HG02938 (cell line): Measurements from ENCODE around the gene CKMT2.

Source experiments
- ATAC-seq: cut with Tn5 transposase; IDR thresholded peaks from one replicate; pipeline ENCODE4 v1.9.1; 2021; ENCODE audit warnings: mild to moderate bottlenecking, moderate library complexity; ENCODE audit not compliant: unreplicated experiment

CKMT2 gene

GRCh38 chr5:81214848-81215247 lies 18.3 kb upstream of the CKMT2 start:
- no peak for ATAC-seq

GRCh38 chr5:81216152-81216551 lies 17.0 kb upstream of the CKMT2 start:
- ATAC-seq = no peak

GRCh38 chr5:81219389-81219788 lies 13.7 kb upstream of the CKMT2 start:
- ATAC-seq = no peak

- no peak for ATAC-seq
Measured at GRCh38 chr5:81222285-81222684, 10.8 kb upstream of the CKMT2 start.

- no peak for ATAC-seq
Measured at GRCh38 chr5:81225463-81225862, 7.7 kb upstream of the CKMT2 start.

GRCh38 chr5:81226286-81226685 lies 6.8 kb upstream of the CKMT2 start:
- ATAC-seq = no peak

GRCh38 chr5:81226949-81227348 lies 6.2 kb upstream of the CKMT2 start:
- ATAC-seq = no peak

GRCh38 chr5:81228084-81228483 lies 5.0 kb upstream of the CKMT2 start:
- ATAC-seq = no peak

- no peak for ATAC-seq
Measured at GRCh38 chr5:81230416-81230815, 2.7 kb upstream of the CKMT2 start.

GRCh38 chr5:81232464-81233079 lies 550 bp upstream of the CKMT2 start:
- no peak for ATAC-seq

- no peak for ATAC-seq
Measured at GRCh38 chr5:81234299-81234698, 1.2 kb downstream of the CKMT2 start.

- ATAC-seq = no peak
Measured at GRCh38 chr5:81234801-81235200, 1.7 kb downstream of the CKMT2 start.

GRCh38 chr5:81235287-81236072 lies 2.4 kb downstream of the CKMT2 start:
- no peak for ATAC-seq

- no peak for ATAC-seq
Measured at GRCh38 chr5:81238460-81238859, 5.3 kb downstream of the CKMT2 start.

- ATAC-seq = no peak
Measured at GRCh38 chr5:81239613-81240012, 6.5 kb downstream of the CKMT2 start.

- no peak for ATAC-seq
Measured at GRCh38 chr5:81241001-81241400, 7.9 kb downstream of the CKMT2 start.

- ATAC-seq = no peak
Measured at GRCh38 chr5:81241961-81242648, 9.0 kb downstream of the CKMT2 start.

GRCh38 chr5:81242906-81243436 lies 9.8 kb downstream of the CKMT2 start:
- ATAC-seq = no peak

GRCh38 chr5:81244451-81244850 lies 11.3 kb downstream of the CKMT2 start:
- no peak for ATAC-seq

- no peak for ATAC-seq
Measured at GRCh38 chr5:81245871-81246235, 12.7 kb downstream of the CKMT2 start.

GRCh38 chr5:81246697-81247096 lies 13.6 kb downstream of the CKMT2 start:
- no peak for ATAC-seq

GRCh38 chr5:81247441-81247972 lies 14.4 kb downstream of the CKMT2 start:
- no peak for ATAC-seq
